NCI-H187 (cell line): Measurements from ENCODE around the gene DCUN1D3.
"Not testable (repeated sequence)": the region's sequence is repeated elsewhere in the genome, so short reads cannot be mapped to it uniquely, and the experiment has no call there.

Source experiments
- DNase-seq, 2 experiments: peaks; one replicate each; lab custom pipeline; 2025; lab: John Stamatoyannopoulos, UW

DCUN1D3 gene, protein sequence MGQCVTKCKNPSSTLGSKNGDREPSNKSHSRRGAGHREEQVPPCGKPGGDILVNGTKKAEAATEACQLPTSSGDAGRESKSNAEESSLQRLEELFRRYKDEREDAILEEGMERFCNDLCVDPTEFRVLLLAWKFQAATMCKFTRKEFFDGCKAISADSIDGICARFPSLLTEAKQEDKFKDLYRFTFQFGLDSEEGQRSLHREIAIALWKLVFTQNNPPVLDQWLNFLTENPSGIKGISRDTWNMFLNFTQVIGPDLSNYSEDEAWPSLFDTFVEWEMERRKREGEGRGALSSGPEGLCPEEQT

DNA sequence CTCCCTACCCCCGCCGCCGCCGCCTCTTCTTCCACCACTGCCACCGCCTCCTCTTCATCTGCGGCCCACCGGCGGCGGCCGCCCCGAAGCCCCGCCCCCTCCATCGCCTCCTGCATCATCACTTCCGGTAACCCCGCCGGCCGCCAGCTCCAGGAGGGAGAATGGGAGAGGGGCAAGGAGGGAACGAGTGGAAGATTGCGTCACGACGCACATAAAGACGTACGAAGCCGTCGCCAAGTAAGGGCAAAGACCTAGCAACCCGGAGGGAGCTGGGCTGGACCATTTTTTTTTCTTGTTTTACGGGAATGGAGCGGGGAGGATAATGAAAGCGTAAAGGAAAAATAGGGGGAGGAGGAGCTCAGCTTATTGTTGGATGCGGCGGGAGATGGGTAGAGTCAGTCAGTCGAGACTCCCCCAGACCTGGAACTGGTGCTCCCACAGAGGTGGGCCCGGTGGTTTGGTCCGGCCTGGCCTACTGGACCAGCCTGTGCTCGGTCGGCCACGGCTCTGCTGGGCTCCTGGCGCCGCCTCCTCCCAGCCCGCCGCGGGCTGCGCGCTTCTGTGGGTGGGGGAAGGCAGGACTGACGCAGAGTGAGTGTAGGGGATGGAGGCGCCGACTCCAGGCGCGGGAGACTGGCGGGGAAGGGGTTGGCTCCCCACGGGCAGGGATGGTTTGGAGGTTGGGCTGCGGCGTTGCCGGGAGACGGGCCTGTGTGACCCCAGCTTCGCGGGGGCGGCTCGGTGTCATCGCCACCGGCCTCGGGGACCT, at the start of gene DCUN1D3, which contains the start of gene LYRM1:
TSS of gene DCUN1D3 (minus strand) at position 60 of the 769 bp plus-strand sequence. CDS start 37,820 bp downstream, outside the sequence.
TSS of gene LYRM1 (plus strand) at position 473 of the 769 bp plus-strand sequence. CDS start 14,785 bp downstream, outside the sequence.
- DNase-seq: peak; percentile 86 to 89

DNA sequence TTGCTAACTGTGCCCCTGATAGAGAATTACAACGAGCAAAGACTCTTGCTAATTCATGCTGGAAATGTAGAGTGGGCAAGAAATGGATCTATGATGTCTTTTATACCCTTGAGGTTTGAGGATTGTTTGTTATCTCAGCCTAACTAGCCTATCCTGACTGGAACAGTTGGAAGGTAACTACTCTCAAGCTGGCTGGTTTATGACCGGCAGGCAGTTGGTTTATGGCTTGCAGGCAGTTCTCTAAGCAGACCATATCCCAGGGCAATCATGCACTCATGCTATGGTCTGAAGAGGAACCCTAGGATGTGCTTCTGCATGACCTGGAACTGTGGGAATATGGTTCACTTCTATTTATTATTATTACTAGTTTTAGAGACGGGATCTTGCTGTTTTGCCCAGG, 49.5 kb upstream of the DCUN1D3 start:
- no peak for DNase-seq

DNA sequence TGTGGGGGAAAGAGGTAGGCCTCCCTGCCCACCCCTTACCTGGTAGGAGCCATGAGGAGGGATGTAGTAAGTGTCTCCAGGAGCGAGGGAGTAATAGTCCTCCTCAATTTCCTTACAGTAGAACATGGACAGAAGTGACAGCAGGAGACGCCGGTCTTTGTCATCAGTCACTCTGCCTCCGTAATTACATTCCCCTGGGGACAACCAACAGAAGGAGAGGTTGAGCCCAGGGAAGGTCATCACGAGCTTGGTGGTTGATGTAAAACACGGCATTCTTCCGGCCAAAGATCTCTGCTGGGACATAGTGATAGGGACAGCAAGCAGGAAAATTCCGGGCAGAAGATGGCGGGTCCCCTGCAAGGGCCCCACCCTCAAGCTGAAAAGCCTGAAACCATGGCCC, 48.3 kb upstream of the DCUN1D3 start:
- no peak for DNase-seq

DNA sequence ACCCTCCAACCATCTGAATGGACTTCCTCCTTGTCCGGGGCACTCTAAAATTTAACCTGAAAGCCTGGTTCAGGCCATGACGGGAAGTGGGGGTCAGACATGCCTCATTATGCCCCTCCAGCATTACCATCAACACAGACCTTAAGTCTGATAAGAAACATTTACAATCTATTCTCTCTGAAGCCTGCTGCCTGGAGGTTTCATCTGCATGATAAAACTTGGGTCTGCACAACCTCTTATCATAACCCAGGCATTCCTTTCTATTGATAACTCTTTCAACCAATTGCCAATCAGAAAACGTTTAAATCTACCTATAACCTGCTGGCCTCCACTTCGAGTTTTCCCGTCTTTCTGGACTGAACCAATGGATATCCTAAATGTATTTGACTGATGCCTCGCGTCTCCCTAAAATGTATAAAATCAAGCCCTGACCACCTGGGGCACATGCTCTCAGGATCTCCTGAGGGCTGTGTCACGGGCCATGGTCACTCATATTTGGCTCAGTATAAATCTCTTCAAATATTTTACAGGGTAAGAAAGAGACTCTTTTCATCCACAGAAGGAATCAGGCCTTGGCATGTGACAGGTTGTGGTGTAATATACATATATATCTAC, 46.0 kb upstream of the DCUN1D3 start:
- DNase-seq: no peak

DNA sequence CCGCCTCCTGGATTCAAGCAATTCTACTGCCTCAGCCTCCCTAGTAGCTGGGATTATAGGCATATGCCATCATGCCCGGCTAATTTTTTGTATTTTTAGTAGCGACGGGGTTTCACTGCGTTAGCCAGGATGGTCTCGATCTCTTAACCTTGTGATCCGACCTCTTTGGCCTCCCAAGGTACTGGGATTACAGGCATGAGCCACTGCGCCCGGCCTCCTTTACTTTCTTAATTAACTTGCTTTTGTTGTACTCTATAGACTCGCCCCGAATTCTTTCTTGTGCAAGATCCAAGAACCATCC, 45.4 kb upstream of the DCUN1D3 start:
- not testable (repeated sequence) for DNase-seq

DNA sequence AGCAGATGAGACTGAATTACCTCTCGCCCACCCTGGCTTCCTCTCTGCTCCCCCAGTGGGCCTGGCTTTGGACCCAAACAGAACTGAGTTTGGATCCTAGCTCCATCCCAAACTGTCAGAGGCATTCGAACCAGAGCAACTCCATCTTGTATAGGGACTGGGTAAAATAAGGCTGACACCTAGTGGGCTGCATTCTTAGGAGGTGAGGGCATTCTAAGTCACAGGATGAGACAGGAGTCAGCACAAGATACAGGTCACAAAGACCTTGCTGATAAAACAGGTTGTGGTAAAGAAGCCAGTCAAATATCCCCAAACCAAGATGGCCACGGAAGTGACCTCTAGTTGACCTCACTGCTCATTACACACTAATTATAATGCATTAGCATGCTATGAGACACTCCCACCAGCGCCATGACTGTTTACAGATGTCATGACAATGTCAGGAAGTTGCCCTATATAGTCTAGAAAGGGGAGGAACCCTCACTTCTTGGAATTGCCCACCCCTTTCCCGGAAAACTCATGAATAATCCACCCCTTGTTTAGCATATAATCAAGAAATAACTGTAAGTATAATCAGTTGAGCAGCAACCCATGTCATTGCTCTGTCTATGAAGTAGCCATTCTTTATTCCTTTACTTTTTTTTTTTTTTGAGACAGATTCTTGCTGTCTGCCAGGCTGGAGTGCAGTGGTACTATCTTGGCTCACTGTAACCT, 44.9 kb upstream of the DCUN1D3 start:
- no peak for DNase-seq

DNA sequence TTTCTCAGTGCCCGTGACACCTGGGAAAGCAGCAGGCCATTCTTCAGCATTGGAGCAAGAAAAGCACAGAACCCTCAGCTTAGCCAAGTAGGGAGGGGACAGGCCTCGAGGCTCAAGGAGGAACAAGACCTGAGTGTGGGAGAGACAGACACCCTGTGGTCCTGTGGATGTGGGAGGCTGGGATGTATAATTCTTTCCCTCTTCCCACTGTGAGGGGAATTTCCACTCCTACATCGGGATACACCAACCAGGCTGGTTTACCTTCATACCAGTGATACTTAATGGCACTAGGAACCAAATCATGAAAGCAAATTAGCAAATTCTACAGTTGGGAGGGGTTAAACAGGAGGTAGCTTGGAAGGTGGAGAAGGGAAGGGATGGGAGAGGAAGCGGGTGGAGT, 42.1 kb upstream of the DCUN1D3 start:
- no peak for DNase-seq

DNA sequence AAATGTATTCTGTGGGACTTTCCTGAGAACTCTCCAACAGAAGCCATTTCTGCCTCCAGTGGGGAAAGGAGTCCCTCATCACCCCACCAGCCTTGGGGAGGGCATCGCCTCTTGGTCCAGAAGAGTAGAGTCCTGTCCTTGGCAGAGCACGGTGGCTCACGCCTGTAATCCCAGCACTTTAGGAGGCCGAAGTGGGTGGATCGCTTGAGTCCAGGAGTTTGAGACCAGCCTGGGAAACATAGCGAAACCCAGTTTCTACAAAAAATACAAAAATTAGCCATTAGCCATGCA, 41.4 kb upstream of the DCUN1D3 start:
- DNase-seq: no peak

DNA sequence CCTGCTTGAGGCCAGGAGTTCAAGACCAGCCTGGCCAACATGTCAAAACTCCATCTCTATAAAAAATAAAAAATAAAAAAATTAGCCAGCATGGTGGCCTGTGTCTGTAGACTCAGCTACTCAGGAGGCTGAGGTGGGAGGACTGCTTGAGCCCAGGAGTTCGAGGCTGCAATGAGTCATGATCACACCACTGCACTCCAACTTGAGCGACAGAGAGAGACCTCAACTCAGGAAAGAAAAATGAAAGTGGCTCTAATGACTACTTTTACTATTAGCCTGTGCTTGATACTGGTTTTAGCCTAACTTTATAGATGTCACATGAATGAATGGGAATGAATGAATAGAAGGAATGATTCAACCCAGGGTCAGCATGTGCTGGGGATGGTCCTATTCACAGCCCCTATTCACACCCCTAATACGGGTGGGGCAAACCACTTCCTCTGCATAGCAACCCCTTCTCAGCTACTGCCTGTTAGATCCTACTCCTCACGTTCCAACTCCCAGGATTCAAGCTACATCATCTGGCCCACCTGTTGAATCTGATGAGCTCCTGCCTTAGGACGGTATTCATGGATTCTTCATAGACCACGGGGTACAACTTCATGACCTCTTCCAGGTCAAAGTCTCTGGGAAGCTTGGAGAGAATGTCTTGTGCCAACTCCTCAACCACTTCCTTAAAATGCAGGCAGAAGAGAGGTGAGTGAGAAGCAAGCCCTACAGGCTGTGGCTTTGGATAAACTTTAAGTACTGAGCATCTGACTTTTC, 40.9 kb upstream of the DCUN1D3 start:
- DNase-seq: no peak

DNA sequence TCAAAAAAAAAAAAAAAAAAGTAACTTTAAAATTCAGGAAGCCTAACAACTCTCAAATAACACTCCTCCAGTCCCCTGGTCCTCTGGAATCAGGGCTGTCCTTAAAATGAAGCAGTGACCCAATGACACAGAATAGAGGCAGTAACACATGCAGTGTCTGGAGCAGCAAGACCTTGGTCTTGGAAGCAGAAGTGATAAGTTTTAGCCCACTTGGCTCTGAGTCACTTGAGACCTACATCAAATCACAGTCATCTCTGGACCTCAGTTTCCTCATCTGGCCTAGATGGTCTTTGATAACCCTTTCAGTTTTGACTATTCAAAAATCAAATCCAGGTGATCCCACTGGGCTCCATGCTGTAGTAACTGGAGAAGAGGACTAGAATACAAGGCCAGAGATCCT, 39.5 kb upstream of the DCUN1D3 start:
- DNase-seq: no peak

DNA sequence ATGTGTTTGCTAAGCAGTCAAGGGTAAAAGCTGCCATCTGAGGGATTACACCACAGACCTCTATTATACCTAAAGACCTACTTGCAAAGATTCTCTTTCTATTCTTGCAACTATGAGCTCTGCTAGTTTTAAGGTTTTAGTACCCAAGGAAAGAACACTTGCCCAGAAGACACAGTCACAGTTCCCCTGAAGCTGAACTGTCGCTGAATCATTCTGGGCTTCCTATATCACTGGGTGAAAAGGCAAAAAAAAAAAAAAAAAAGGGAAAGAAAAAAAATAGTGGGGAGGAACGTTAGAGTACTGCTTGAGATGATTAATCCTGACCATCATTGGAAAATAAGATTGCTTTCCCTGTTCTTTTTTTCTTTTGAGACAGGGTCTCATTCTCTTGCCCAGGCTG, 38.3 kb upstream of the DCUN1D3 start:
- no peak for DNase-seq

DNA sequence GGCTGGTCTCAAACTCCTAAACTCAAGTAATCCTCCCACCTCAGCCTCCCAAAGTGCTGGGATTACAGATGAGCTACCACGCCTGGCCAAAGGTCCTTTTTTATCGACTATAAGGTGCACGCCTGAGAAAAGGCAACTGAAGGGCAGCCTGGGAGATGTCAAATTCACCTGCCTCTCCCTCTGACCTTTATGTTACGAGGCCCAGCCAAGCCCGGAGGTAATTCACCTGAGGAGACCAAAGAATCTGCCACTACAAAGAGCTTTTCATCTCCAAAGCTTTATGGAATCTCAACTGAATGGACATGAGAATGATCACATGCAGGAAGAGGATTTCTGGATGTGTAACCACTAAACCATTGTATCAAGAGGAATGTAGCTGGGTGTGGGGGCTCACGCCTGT, 37.6 kb upstream of the DCUN1D3 start:
- no peak for DNase-seq

DNA sequence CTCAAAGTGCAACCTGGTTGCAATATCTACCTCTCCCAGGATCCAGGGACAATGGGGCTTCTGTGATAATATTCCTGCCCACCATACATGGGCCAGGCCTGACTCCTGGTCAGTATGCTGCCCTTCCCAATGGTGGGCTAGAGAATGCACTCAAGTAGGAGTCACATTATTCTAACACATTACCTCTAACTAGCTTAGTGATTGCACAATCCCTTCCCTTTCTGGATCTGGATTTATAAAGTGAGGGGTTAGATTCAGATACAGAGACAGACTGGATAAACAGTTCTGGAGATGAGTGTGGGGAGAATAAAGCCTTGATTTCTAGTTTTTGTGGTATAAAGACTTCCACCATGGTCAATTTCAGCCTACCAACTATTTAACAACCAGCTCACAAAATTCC, 33.4 kb upstream of the DCUN1D3 start:
- no peak for DNase-seq

DNA sequence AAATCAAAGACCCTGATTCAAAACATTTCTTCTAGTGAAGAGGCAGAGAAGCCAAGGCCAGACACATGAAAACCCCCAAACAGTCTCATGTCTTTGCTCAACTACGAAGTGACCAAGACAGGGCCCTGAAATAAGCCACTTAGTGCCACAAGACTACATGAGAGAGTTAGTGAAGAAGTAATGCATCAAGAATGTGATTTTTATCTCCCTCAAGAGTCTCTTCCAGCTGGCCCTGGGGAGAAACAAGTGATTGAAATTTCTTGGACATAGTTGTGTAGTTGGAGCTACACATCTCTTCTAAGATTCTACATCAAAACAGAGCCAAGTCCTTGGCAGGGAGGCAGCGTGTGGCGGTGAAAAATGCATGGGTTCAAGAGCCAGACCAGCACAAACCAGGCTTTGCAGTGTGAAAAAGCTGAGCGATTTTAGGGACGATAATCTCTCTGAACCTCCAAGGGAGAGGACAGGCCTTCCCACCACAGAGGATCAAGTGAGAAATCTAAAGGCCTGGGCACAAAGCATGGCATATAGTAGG, 31.0 kb upstream of the DCUN1D3 start:
- no peak for DNase-seq

DNA sequence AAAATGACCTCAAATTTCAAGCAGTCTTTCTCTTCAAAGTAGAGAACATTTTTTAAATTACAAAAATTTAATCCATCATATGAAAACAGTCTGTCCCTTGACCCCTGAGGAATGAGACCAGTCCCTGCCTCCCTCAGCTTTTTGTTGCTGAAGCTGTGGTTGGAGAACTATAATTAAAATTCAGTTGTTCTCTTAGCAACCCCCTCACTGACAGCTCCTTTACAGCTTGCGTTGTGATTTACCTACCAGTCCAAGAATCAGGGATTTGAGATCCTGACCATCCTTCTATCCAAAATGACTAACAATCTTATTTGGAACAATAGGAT, 30.2 kb upstream of the DCUN1D3 start:
- no peak for DNase-seq

DNA sequence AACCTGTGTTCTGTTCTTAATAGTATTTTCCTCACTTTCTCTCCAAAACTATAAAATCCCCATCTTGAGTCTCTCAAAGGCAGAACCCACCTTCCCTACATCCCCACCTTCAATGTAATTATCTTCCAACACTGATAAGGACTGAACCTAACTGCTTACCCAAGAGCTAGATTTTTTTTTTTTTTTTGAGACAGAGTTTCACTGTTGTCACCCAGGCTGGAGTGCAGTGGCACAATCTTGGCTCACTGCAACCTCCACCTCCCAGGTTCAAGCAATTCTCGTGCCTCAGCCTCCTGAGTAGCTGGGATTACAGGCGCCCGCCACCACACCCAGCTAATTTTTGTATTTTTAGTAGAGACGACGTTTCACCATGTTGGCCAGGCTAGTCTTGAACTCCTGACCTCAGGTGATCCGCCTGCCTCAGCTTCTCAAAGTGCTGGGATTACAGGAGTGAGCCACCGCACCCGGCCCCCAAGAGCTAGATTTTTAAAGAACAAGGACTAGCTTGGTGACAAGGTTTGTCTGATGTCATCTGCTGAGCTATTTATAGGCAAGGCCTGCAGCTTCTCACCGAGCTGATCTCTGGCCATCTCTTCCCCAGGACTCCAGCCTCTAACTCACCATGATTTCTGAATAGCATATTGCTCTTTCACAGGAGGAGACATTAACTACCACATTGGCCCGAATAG, 29.7 kb upstream of the DCUN1D3 start:
- not testable (repeated sequence) for DNase-seq

DNA sequence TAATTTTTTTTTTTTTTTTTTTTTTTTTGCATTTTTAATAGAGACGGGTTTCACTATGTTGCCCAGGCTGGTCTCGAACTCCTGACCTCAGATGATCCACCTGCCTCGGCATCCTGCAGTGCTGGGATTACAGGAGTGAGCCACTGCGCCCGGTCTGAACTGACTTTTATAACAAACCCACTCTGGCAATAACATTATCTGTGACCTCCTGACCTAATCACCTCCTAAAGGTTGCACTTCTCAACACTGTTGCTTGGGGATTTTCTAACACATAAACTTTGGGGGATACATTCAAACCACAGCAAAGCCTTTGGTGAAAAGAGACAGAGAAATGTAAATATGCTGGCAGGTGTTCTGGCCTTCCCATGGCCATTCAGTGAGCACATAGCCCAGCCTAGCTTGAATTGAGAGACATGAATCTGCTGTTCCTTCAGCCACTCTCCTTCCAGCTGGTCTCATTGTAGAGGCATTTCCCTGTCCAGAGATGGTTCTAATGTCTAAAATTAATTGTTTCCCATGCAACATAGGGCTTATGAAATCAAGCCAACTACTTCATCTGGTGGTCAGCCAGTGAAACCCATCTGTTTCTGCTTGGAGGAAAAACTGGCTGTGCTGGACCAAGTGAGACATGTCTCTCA, 28.7 kb upstream of the DCUN1D3 start:
- DNase-seq: no peak

DNA sequence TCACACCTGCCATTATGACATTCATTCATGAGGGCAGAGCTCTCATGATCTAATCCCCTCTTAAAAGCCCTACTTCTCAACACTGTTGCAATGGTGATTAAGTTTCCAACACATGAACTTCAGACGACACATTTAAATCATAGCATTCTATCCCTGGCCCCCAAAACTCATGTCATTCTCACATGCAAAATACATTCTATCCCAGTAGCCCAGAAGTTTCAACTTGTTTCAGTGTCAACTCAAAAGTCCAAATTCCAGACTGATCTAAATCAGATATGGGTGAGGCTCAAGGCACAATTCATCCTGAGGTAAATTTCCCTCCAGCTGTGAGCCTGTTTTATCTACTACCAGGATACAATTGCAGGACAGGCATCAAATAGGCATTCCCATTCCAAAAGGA, 25.6 kb upstream of the DCUN1D3 start:
- DNase-seq: no peak

DNA sequence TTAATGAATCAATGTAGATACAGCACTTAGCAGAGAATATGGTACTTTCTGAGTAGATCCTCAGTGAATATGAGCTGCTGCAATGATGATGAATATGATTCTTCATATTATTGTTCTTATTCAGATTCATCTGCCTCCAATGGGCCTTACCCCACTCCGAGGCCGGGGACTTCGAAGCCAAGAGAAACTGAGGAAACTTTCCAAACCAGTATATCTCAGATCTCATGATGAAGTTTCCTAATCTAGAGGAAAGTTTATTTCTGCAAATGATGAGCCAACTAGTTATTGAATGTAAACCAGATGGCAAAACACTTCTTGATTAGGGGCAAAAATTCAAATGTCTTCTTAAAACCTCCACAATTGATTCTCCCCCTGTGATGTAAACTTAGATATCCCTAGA, 23.7 kb upstream of the DCUN1D3 start:
- DNase-seq: no peak

DNA sequence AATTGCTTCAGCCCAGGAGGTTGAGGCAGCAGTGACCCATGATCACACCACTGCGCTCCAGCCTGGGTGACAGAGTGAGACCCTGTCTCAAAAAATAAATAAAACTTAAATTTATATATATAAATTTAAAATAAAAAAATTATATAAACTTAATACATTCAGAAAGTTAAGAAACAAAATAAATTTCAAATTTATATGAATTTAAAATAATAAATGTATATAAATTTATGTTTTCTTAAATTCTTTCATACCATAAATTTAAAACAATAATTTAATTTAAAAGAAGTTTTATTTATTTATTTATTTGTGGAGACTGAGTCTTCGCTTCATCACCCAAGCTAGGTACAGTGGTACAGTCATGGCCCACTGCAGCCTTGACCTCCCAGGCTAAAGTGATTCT, 20.6 kb upstream of the DCUN1D3 start:
- no peak for DNase-seq

DNA sequence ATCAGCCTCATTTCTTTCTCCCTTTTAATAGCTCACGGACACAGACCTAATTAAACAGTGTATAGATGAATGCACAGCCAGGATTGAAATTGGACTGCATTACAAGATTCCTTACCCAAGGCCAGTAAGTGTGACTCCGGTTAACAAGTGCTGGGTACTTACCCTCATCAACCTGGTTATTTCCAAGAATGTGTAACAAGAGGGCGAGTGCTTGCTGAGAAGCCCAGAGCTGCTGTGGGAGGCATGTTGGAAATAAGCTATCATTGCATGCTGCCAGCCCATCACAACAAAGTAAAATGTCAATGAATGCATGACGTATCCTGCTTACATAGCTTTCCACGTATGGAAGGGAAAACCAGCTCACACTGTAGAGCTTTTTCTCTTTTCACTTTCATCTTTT, 19.9 kb upstream of the DCUN1D3 start:
- no peak for DNase-seq
